Measurements from ENCODE around the gene ACMSD.
"Not testable (repeated sequence)": the region's sequence is repeated elsewhere in the genome, so short reads cannot be mapped to it uniquely, and the experiment has no call there.

ACMSD gene

DNA sequence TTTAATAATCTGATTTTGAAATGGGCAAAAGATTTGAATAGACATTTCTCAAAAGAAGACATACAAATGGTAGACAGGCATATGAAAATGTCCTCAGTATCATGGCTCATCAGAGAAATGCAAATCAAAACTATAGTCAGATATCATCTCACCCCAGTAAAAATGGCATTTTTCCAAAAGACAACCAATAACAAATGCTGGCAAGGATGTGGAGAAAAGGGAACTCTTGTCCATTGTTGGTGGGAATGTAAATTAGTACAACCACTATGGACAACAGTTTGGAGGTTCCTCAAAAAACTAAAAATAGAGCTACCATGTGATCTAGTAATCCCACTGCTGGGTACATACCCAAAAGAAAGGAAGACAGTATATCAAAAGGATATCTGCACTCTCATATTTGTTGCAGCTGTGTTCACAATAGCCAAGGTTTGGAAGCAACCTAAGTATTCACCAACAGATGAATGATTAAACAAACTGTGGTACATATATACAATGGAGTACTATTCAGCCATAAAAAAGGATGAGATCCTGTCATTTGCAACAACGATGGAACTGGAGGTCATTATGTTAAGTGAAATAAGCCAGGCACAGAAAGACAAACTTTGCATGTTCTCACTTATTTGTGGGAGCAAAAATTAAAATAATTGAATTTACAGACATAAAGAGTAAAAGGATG is 69.2 kb downstream of the ACMSD start:
- not testable (repeated sequence) for DNase-seq (ENCODE audit: low read depth)

DNA sequence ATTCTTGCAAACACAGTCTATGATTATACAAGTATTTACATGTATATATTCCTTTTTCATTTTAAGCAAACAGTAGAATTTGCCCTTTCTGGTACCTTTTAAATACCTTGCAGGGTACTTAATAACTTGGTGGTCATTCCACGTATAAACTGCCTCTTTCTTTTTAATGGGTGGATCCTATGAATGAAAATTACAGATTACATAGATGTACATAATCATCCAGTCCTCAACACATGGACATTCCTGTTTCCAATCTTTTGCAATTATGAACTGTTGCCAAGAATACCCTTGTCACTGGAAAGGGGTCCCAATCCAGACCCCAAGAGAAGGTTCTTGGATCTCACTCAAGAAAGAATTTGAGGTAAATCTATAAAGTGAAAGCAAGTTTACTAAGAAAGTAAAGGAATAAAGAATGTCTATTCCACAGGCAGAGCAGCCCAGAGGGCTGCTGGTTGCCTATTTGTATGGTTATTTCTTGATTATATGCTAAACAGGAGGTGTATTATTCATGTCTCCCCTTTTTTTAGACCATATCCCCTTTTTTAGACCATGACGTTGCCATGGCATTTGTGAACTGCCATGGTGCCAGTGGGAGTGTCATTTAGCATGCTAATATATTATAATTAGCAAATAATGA is 72.5 kb downstream of the ACMSD start:
- DNase-seq (ENCODE audit: low read depth) = no peak

DNA sequence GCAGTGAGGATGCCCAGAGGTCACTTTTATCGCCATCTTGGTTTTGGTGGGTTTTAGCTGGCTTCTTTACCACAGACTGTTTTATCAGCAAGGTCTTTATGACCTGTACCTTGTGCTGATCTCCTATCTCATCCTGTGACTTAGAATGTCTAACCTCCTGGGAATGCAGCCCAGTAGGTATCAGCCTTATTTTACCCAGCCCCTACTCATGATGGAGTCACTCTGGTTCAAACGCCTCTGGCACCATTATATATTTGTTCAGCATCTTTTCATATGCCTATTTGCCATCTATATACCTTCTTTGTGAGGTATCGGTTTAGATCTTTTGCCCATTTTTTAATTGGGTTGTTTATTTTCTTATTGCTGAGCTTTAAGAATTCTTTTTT is 73.0 kb downstream of the ACMSD start:
- DNase-seq (ENCODE audit: low read depth) = no peak

DNA sequence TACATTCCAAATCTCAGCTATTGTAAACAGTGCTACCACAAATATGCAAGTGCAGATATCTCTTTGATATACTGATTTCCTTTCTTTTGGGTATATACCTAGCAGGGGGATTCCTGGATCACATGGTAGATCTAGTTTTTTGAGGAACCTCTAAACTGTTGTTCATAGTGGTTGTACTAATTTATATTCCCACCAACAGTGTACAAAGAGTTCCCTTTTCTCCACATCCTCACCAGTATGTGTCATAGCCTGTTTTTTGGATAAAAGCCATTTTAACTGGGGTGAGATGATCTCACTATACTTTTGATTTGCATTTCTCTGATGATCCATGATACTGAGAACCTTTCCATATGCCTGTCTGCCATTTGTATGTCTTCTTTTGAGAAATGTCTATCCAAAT is 73.9 kb downstream of the ACMSD start:
- DNase-seq (ENCODE audit: low read depth) = peak; percentile 49

DNA sequence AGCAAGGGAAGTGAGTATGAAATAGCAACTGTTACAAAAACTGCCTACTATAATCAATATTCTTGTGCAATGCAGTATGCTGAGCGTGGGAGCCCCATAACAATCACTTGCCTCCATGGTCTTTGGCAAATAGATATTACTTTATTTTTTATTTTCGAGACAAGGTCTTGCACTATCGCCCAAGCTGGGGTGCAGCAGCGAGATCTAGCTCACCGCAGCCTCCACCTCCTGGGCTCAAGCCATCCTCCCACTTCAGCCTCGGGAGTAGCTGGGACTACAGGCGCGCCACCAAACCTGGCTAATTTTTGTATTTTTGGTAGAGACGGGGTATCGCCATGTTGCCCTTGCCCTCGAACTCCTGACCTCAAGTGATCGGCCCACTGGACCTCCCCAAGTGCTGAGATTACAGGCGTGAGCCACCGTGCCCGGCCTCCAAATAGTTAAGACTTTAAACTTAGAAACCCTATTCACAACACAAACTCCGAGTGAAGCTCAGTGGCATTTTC is 79.0 kb downstream of the ACMSD start:
- no peak for DNase-seq (ENCODE audit: low read depth)

DNA sequence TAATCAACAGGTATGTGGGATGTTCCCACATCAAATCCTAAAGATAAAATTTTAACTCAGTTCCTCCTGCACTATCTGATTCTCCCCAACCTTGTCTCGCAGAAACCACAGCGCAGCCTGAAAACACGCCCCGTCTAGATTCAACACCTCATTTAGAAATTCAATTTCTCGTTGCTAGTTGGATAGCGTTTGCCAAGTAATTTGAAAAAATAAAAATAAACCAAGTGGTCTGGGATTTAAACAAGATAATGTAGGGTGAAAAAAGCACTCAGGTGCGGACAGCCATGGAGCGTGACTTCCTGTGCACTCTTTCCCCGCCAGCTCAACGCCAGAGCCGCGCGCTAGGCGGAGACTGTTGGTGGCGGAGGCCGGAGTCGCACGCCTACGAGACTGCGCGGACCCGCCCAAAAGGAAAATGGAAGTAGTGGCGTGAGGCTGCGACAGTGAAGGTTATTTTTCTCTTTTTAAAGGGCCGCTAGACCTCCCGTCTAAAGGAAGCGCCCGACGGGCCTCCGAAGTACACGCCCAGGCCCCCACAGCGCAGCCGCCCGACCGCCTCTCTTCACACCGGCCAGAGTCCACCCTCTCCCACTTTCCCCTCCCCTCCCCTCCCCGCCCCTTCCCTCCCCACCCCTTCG is 79.6 kb downstream of the ACMSD start:
- DNase-seq (ENCODE audit: low read depth) = no peak

DNA sequence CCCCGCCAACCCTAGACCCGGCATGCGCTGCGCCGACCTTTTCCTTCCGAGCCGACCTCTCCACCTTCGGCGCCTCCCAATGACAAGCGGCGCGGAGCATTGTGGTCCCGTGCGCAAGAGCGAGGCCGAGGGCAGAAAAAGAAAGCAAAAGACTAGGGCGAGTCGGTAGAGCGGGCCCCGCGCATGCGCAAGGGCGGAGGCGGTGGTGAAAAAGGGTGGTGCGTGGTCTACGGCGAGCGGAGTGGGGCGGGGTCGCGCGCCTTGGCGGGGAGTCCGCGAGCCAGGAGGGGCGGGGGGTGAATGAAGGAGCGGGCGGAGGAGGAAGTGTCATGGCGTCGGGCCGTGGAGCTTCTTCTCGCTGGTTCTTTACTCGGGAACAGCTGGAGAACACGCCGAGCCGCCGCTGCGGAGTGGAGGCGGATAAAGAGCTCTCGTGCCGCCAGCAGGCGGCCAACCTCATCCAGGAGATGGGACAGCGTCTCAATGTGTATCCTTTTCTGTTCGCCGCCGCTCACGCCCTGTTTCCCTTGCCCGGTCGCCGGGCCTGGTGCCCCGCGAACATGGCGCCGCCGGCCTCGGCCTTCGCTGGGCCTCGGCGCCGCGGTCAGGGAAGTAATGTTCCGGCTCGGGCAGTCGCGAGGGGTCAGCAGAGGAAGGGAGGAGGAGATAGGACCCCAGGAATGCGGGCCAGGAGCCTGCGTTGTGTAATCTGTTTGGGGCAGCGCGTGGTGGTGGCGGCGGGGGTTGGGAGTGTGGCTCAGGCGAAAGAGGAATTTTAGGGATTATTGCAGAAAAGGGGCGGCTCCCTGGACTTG is 80.3 kb downstream of the ACMSD start, which contains the start of gene CCNT2:
Gene CCNT2, plus strand, starts transcription at position 297 of the 815 bp plus-strand sequence. Its CDS starts 33 bp downstream, at position 330.
- DNase-seq (ENCODE audit: low read depth) = peak; percentile 98

DNA sequence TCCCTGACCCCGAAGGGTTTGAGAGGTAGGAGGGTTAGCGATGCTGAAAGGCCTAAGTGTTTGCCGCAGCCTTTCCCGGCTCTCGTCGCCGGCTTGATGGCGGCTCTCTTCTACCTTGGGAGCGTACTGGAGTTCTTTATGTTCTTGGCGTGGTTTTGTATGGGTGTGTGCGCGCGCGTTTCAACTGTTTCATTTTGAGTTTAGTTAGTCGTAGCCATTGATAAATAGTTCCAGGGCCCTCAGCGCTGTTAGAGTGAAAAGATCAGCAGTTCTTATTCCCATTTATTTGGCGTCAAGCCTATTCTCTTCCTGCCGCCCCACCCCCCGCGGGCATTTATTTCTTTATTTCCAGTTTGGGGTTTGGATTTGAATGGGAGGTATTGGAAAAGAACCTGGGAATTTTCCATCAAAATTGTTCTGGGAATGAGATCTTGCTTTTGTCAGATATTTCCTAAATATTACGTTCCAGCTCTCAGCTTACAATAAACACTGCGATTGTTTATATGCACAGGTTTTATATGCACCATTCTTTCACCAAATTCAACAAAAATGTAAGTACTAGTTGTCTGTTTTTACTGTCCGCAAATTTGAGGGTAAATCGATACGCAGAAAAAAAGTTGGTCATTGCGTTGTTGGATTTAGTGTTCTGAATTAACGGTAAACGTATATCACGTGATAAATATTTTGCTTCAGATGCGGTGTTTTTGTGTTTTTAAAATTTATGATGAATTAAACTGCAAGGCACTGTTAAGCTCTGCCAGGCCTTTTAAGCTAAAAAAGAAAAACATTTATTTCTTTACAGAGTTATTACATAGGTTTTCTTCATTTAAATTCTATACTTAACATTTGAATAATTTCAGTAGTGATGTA is 81.2 kb downstream of the ACMSD start:
- DNase-seq (ENCODE audit: low read depth) = no peak

DNA sequence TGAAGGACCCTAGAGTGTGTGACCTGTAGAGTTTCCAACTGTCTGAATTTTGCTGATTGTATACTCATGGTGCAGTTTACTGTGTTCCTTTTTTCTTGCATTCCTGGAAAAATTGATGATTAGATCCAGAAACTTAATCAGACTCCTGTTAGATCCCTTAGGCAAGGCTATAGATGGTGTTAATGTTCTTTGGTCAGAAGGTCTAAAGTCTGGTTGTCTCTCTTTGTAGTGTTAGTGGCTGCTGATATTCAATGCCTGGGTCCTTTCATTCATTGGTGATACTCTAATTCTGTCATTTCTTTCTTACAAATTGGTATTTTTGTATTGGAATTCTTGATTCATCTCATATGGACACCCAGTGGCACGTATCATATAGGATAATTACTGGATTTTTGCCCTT is 86.5 kb downstream of the ACMSD start:
- DNase-seq (ENCODE audit: low read depth) = no peak

DNA sequence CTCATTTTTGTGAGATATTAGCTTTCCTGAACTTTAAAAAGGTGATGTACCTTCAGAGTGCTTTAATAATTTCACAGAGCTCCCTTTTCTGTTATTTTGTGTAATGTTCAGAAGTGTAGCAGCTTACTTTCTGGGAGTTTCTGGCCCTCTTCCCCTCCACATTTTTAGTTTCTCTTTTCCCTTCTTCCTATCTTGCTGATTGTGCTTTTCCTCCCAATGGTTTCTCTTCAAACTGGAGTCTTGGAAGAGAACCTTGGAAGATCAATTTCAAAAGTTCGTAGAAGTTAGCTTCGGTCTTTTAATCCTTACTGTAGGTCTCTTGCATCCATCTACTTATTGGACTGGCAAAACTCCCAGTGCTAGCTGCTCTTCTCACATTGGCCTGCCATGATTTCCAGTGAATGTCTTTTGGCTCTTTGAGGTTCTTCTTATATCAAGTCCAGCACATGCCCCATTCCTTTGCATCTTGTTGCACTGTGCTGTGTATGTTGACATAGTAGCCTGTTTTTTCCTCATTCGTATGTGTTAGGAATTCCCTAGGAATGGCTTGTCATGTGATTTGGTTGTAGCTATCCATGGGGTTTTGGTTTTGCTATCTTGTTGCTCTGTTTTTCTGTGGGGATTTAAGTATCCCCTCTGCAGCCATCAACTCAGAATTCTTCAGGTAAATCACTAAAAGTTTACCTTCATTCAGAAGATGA is 88.0 kb downstream of the ACMSD start:
- peak; percentile 58 for DNase-seq (ENCODE audit: low read depth)

DNA sequence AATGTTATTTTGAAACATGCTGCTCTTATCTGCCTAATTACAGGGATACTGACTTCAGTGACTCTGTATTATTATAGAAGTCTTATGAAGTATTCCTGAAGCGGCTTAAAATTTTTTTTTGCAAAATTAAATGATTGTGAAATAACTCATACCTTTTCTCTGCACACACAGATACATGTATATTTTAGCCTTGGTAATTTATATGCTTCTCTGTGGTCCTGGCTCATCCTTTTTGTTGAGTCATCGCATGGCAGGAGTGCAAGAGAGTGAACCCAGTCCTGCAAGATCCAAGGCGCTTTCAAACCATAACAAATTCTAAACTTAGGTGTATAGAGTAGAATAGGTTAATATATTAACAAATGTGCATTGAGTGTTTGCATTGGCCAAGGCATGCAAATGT is 88.8 kb downstream of the ACMSD start:
- DNase-seq (ENCODE audit: low read depth) = peak; percentile 70

DNA sequence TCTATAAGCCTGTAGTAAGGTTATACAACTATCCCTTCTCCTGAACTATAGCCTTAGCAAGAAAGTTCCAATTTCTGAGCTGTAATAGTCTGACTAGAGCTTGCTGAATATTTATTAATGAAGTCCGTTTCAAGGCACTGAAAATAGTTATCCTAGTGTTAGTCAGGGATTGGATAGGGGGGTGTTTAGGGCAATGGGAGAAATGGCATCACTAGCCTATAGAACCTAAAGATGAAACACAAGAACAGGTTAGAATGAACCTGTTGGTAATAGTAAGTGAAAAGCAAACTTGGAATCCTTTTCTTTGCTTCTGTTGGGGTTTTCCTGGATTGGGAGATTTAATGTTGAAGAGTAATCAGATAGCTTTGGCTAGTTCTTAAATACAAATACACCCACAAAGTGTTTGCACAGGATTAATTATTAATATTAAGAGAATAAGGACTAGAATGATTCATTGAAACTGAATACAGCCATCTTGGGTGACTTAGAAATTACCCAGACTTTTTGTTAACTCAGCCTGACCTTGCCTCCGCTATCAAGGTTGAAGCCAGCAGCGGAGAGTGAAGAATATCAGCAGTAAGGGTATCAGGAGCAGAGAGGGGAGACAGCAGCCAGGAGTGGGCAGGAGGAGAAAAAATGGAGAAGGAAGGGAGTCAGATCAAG is 94.6 kb downstream of the ACMSD start:
- no peak for DNase-seq (ENCODE audit: low read depth)

DNA sequence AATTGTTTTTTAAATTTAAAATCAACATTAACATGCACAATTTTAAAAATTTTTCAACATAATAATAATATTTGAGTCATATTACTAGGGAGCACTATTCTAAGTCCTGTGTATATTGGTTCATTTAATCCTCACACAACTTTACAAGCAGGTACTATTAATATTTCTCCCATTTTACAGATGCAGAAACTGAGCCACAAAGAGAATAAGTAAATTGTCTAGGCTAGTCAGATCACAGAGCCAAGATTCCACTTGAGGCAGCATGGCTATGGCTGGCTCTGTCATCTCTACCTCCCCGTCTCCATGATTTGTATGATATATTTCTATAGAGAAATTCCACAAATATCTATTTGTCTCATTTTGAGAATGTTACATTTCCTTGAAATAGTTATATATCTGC is 95.3 kb downstream of the ACMSD start:
- no peak for DNase-seq (ENCODE audit: low read depth)

DNA sequence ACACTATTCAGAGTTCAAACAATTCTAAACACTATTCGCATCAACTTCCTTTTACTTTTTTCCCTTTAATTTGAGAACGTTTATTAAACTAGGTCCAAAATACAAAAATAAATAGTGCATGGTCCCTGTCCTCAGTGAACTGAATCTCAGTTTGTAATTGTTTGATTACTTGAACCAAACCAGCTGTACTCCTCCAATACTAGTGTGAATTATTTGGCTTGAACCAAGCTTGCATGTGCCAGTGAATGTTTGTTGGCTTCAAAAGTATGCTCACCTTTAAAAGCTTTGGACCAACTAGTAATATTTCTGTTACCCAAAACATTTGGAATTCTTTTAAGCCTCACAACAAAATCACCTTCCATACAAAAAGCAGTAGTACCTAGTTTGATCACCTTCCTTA is 95.7 kb downstream of the ACMSD start:
- DNase-seq (ENCODE audit: low read depth) = no peak

DNA sequence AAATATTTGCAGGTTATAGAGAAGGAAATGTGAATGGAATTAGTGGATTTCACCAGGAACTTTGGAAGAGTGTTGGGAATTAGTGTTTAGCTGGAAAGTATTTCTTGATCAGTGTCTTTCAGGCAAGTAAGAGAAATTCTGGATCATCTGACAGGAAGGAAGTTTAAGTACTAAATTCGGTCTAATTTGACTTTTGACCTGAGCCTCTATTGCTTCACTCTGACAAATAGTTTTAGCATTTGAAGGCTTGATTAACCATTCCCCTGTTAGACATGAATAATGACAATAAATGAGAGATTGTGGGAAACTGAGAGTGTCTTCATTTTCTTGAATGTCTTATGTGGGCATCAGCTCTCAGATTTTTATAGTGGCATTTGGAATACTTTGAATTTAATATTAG is 96.2 kb downstream of the ACMSD start:
- DNase-seq (ENCODE audit: low read depth) = peak; percentile 34

DNA sequence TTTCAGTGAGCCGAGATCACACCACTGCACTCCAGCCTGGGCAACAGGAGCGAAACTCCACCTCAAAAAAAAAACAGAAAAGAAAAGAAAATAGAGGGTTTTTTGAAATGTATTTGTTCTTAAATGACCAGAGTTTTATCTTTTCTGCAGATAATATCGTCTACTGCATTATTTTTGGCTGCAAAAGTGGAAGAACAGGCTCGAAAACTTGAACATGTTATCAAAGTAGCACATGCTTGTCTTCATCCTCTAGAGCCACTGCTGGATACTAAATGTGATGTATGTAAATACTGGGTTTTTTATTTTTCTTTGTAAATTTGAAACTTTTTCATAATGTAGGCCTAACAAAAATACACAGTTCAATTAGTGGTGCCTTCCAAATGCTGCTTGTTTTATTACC is 98.3 kb downstream of the ACMSD start:
- DNase-seq (ENCODE audit: low read depth) = no peak

DNA sequence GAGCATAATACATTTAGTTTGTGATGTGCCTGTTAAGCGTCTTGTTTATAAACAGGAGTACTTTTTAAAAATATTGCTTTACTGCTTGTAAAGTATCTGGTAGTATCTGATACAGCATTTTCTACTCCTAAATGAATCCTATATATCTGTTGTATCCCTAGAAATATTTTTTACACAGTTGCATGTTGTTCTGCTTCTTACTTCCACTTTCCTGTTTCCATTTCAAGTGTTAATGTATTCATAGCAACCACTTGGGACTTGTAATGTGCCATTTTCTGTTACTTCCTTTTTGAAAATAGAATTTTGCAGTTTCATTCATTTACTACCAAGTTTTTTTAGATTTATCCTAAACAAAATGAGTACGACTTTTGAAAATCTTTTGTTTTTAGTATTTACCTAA is 105.1 kb downstream of the ACMSD start:
- no peak for DNase-seq (ENCODE audit: low read depth)

DNA sequence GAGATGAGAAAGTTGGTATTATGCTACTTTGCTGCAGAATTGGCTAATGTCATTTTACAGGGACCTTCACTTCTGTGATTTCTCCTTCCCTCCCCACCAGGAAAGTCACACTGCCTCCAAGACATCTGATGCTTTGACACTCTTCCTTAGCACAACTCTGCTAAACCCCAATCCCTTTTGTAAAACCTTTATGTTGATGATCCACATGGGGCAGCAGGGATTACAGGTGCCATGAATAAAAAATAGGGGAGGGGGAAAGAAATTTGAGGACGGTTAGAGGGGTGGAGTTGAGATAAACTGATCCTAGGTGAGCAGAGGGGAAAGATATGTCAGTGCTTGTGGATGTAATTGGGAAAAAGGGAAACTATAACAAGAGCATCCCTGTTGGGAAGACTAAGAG is 106.6 kb downstream of the ACMSD start:
- DNase-seq (ENCODE audit: low read depth) = no peak

DNA sequence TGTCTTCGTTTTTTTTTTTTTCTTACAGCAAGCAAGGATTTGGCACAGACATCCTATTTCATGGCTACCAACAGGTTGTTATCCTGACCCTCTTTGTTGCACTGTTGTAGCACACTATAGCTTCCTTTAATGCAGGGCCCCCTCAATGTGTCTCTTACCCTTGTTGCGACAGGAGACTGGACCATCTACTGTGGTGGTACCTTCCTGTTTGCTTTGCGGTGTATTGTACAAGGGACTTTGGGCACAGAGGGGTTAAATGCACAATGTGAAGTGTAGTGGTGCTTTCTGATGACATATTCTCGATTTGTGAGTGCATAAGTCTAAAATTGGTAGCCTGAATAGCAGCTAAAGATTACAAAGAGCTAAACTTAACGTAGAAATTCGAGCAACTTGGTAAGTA is 107.7 kb downstream of the ACMSD start:
- no peak for DNase-seq (ENCODE audit: low read depth)

DNA sequence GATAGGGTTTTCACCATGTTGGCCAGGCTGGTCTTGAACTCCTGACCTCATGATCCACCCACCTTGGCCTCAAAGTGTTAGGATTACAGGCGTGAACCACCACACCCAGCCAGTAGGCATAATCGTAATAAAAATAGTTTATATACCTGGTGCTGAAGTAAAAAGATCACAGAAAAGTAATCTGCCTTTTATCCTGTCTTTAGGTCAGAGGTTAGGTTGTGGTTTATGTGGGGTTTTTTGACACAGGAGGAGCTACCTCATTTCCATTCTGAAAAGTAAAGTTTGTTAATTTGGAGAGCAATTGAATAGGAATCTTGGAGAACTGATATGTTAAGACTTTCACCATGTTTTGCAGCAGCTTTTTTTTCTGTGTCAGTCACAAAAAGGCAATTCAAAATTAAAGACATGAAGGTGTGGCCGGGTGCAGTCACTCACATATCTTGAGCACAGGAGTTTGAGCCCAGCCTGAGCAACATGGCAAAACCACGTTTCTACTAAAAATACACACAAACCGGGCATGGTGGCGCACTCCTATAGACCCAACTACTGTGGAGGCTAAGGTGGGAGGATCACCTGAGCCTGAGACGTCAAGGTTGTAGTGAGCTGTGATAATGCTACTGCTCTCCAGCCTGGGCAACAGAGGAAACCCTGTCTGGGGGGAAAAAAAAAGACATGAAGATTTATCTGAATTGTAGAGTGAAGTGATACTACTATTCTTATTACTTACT is 111.7 kb downstream of the ACMSD start:
- no peak for DNase-seq (ENCODE audit: low read depth)

Measured in amniotic epithelial cell (primary cell).